Heart left ventricle (tissue), 16 donors: ENCODE measurements around the gene PPP1R12B. TPM values are rescaled to one million over a fixed set of nuclear protein-coding genes. Genes with fewer than 3 reads are reported as not detected.
A peak's percentile ranks its signal among the peaks of the same experiment; 100 is the strongest.
"Not testable (repeated sequence)": the region's sequence is repeated elsewhere in the genome, so short reads cannot be mapped to it uniquely, and the experiment has no call there.

ENCODE experiments used
- ATAC-seq, 4 donors: fragments of 200-7000 bp; cut with Tn5 transposase; one replicate each; pipeline ENCODE4 v1.9.1; 2020 to 2022; ENCODE audit warnings: moderate library complexity in 4 of 4, mild to moderate bottlenecking in 3 of 4, moderate number of reproducible peaks in 1 of 4
- DNase-seq, 5 donors: peaks; one replicate each; pipeline ENCODE4 v3.0.0-alpha.2; 2020
- H3K27ac ChIP-seq, 12 donors: fragments of 200-600 bp; sonication (generic) in 4 of 12; one replicate each; pipeline versions ENCODE4 v1.5.0 to v1.8.0; 2016 to 2022; ENCODE audit warnings: mild to moderate bottlenecking in 2 of 12
- H3K27me3 ChIP-seq, 9 donors: fragments of 200-600 bp; sonication (generic) in 2 of 9; one replicate each; pipeline versions ENCODE4 v1.5.1 to v1.8.0; 2016 to 2022; ENCODE audit warnings: mild to moderate bottlenecking in 3 of 9
- H3K36me3 ChIP-seq, 9 donors: fragments of 200-600 bp; sonication (generic) in 2 of 9; one replicate each; pipeline versions ENCODE4 v1.5.0 to v1.8.0; 2018 to 2022; ENCODE audit warnings: mild to moderate bottlenecking in 2 of 9
- H3K4me1 ChIP-seq, 12 donors: fragments of 200-600 bp; sonication (generic) in 4 of 12; one replicate each; pipeline versions ENCODE4 v1.5.0 to v1.8.0; 2016 to 2022; ENCODE audit warnings: mild to moderate bottlenecking in 3 of 12
- H3K4me3 ChIP-seq, 12 donors: fragments of 200-600 bp; sonication (generic) in 4 of 12; one replicate each; pipeline versions ENCODE4 v1.5.0 to v1.8.0; 2017 to 2022; ENCODE audit warnings: mild to moderate bottlenecking in 9 of 12, moderate library complexity in 4 of 12
- H3K9me3 ChIP-seq, 12 donors: fragments of 200-600 bp; sonication (generic) in 4 of 12; one replicate each; pipeline versions ENCODE4 v1.5.0 to v1.8.0; 2016 to 2022; ENCODE audit warnings: mild to moderate bottlenecking in 1 of 12
- POLR2A ChIP-seq, 2 donors: fragments of 450-650 bp; IDR thresholded peaks; one replicate each; pipeline ENCODE4 v1.6.1; 2017; ENCODE audit warnings: antibody characterized with exemption in 2 of 2, mild to moderate bottlenecking in 2 of 2, moderate library complexity in 2 of 2
- WGBS, 4 donors: extraction: QIAGEN DNeasy Blood & Tissue Kit in 2 of 4; methylation state at CpG; one replicate each; pipeline versions ENCODE4 v1.1.5 to v1.1.7; 2013 to 2018; 5-methylcytosine and 5-hydroxymethylcytosine counted together
- intact Hi-C, 10 donors: fragments of 100-400 bp; cut with DNase I; formaldehyde crosslinking; loops; one replicate each; pipeline versions ENCODE4 v1.11.1 to v1.14.2; 2022
- polyA plus RNA-seq, 2 donors: library from polyadenylated mRNA; stranded (reverse); fragments of 200-250 nt; gene quantifications; one replicate each; pipeline ENCODE4 v1.2.3, GENCODE V29; 2013
- total RNA-seq, 9 donors: library from RNA; depleted of rRNA in 2 of 9; stranded (reverse); fragments of >200 nt in 2 of 9; fragmentation: NEBNext Ultra II Directional in 3 of 9; extraction: Animal tissue kit (Norgen Biotek cat#: 25700) in 3 of 9; gene quantifications; one replicate each; pipeline versions ENCODE4 v1.1.0 to v1.2.4, GENCODE V29; 2016 to 2023
- TF ChIP-seq, protein P1 (sequence below), 12 donors: fragments of 200-600 bp; sonication (generic) in 4 of 12; IDR thresholded peaks; one replicate each; pipeline versions ENCODE4 v1.5.0 to v1.8.0; 2018 to 2022; ENCODE audit warnings: antibody characterized with exemption in 12 of 12, mild to moderate bottlenecking in 5 of 12
- donor health status: ischemic (EF 13 %, LVEDD 7.1; RV severe dilation, severe dysfunction).
- donor health status: healthy with polysubstance abuse.
- donor health status: DM: no; HTN: yes; CAD: no.
- donor health status: DM: no; HTN: no; CAD: no.
- donor health status: ischemic (EF 25% LVEDD 6.9; RV normal size, moderate dysfunction).
- donor health status: ischemic (EF 25% LVEDD 5.7; RV mildly dilated, moderate dysfunction).
- donor health status: healthy.
- donor health status: DM: yes; HTN: yes; CAD: no.
- donor health status: ischemic (EF 35%, LVEDD 5.7; RV mildly dilated, moderate dysfunction).
- donor health status: nonischemic (EF 11% LVEDD 7.7; RV severe dilation, severe dysfunction).
- donor health status: DM: yes; HTN: yes; CAD: no.
- donor health status: PGD.
- donor health status: ischemic (EF 29% LVEDD 5.4; RV normal size, mild dysfunction).
- donor health status: nonischemic (EF 23%, LVEDD 6.1; RV moderate dilation, normal function).

Gene PPP1R12B
- total and polyA plus RNA-seq, 11 donors, result 49.9 to 972 (median 559) TPM

DNA sequence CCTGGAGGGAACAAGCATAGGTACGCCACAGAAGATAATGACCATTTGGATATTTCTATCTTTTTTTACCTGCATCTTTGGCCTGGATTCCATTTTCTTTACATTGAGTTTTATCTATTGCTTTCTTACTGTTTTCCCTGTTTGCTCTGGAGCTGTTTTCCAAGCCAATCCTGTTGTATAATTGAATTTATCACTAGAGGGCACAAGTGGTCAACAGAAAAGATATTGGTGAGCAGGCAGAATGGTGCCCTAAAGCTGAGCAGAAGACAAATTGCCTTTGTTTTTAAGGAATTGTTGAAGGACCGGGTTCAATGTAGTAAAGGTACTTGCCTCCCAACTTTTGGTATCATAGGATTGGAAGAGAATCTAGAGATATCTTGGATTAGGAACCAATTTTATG lies 152.8 kb downstream of the PPP1R12B start:
- no peak for TF ChIP-seq POLR2A (IDR thresholded peaks at IDR 0.05)
- TF ChIP-seq, protein P1, sequence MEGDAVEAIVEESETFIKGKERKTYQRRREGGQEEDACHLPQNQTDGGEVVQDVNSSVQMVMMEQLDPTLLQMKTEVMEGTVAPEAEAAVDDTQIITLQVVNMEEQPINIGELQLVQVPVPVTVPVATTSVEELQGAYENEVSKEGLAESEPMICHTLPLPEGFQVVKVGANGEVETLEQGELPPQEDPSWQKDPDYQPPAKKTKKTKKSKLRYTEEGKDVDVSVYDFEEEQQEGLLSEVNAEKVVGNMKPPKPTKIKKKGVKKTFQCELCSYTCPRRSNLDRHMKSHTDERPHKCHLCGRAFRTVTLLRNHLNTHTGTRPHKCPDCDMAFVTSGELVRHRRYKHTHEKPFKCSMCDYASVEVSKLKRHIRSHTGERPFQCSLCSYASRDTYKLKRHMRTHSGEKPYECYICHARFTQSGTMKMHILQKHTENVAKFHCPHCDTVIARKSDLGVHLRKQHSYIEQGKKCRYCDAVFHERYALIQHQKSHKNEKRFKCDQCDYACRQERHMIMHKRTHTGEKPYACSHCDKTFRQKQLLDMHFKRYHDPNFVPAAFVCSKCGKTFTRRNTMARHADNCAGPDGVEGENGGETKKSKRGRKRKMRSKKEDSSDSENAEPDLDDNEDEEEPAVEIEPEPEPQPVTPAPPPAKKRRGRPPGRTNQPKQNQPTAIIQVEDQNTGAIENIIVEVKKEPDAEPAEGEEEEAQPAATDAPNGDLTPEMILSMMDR (IDR thresholded peaks at IDR 0.05), result peak in 11 of 12 donors; percentile 34 to 62 (median 54)
- intact Hi-C loops, result loop anchor here in 6 of 10 donors (5.0 to 10.0 kb wide), 6 partner anchors 64 to 104 kb away; no protein-coding TSS in a partner anchor
- Histone ChIP-seq H3K9me3 (no peaks in the 10 kb centered on the region), H3K4me3 (no peak overlapping the region), H3K27ac (peak overlapping the region in 1 of 12 donors; percentile 6), H3K4me1 (peaks cover 0 to 47% (median 12%) of the 10 kb centered on the region in 12 donors), H3K27me3 (peaks cover 0 to 22% (median 0%) of the 10 kb centered on the region in 9 donors), H3K36me3 (peaks cover 0 to 79% (median 47%) of the 10 kb centered on the region in 9 donors)
- ATAC-seq (no peak), DNase-seq (no peak)
- WGBS, 4 donors, result 42 to 52% (median 49%) methylated on average over 2 of the region's 2 CpGs

DNA sequence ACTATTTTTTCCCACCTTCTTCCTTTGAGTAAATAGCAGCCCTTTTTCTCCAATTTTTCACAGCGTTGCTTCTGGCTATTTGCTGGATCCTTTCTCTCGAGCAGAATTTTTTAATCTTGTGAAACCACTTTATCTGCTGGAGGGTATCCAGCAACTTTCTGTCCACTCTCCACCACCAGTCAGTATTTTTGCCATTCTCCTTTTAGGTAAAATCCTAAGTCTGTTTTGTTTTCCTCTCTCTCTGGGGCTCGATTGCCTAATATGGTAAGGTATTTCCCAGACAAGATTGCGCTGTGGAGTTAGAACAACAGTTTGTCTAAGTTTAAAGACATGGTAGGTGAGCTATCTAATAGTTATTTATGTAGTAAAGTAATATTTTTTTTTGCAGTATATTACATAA lies 156.9 kb downstream of the PPP1R12B start:
- intact Hi-C loops, result loop anchor here in 5 of 10 donors (5.0 to 10.0 kb wide), 5 partner anchors 57 to 99 kb away; no protein-coding TSS in a partner anchor
- DNase-seq (no peak), ATAC-seq (peak in 3 of 4 donors; percentile 61 to 76 (median 62))
- Histone ChIP-seq H3K27ac (peak overlapping the region; percentile 62 to 90 (median 80)), H3K36me3 (peaks cover 0 to 57% (median 30%) of the 10 kb centered on the region in 9 donors), H3K9me3 (no peaks in the 10 kb centered on the region), H3K27me3 (peaks cover 0 to 6% (median 0%) of the 10 kb centered on the region in 9 donors), H3K4me3 (peak overlapping the region in 1 of 12 donors; percentile 15), H3K4me1 (peaks cover 0 to 46% (median 12%) of the 10 kb centered on the region in 12 donors)
- WGBS, 4 donors, result 30 to 40% (median 33%) methylated on average over 4 of the region's 4 CpGs
- TF ChIP-seq, protein P1 (IDR thresholded peaks at IDR 0.05), result no peak
- no peak for TF ChIP-seq POLR2A (IDR thresholded peaks at IDR 0.05)

DNA sequence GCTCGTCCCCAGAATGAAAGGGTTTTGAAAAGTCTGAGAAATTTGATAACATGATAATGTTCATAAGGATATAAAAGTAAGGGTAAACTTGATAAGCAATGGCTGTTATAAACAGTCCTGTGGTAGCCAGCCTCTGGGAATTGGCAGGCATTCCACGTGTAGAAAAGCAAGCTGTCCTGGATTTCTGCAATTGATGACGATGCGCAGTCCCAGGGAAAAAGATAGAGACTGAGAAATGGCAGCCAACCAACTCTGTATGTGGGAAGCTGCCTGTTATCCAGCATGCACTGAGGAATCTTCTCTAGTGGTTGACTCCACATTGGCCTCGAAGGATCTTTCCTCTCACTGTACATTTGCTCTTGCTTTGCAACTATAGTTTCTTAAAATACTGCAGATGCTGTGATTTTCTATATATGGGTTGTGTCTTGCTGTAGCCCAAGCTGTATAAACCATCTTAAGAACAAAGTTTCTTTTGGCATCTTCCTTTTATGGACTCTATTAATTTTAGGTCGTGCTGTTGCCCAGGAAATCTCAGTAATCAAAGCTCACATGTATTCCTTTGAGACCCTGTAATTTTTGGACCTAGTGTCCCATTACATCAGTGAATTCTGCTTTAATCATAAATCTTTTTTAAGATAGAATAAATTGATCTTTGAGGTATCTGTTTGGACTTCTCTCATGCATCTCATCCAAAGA lies 157.5 kb downstream of the PPP1R12B start:
- peaks cover 0 to 46% (median 12%) of the 10 kb centered on the region in 12 donors for H3K4me1 ChIP-seq
- WGBS, 4 donors, result 25 to 38% (median 31%) methylated on average over 6 of the region's 6 CpGs
- H3K27me3 ChIP-seq, H3K9me3 ChIP-seq: not testable (repeated sequence)
- peaks cover 0 to 52% (median 30%) of the 10 kb centered on the region in 9 donors for H3K36me3 ChIP-seq
- intact Hi-C loops, result loop anchor here in 5 of 10 donors (5.0 to 10.0 kb wide), 5 partner anchors 56 to 99 kb away; no protein-coding TSS in a partner anchor
- peak in 4 of 5 donors; percentile 66 to 76 (median 72) for DNase-seq
- peak overlapping the region in 2 of 12 donors; percentile 3 to 15 for H3K4me3 ChIP-seq
- H3K27ac ChIP-seq, result peak overlapping the region; percentile 62 to 90 (median 80)
- peak; percentile 78 to 87 (median 84) for ATAC-seq

DNA sequence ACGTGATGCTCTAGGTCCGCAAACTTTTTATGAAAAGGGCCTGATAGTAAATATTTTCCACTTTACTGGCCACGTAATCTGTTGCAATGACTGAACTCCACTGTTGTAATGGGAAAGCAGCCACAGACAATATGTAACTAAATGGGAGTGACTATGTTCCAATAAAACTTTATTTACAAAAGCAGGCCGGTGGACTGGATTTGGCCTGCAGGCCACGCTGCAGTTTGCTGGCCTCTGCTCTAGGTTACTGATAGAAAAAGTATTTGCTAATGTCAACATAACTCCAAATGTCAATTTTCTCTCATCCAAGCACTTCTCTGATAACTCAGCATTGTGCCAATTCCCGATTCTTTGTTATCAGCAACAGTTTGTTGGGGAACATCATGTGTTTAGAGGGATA lies 160.4 kb downstream of the PPP1R12B start:
- not testable (repeated sequence) for DNase-seq, H3K9me3 ChIP-seq, H3K27me3 ChIP-seq, H3K4me3 ChIP-seq, ATAC-seq
- peaks cover 0 to 41% (median 9%) of the 10 kb centered on the region in 12 donors for H3K4me1 ChIP-seq
- intact Hi-C loops, result loop anchor here in 5 of 10 donors (5.0 to 10.0 kb wide), 5 partner anchors 53 to 96 kb away; no protein-coding TSS in a partner anchor
- H3K36me3 ChIP-seq, result peaks cover 0 to 44% (median 8%) of the 10 kb centered on the region in 9 donors
- peak overlapping the region in 5 of 12 donors; percentile 9 to 86 (median 39) for H3K27ac ChIP-seq
- 64 to 80% (median 72%) methylated on average over 5 to 6 of the region's 6 CpGs for WGBS, 4 donors

DNA sequence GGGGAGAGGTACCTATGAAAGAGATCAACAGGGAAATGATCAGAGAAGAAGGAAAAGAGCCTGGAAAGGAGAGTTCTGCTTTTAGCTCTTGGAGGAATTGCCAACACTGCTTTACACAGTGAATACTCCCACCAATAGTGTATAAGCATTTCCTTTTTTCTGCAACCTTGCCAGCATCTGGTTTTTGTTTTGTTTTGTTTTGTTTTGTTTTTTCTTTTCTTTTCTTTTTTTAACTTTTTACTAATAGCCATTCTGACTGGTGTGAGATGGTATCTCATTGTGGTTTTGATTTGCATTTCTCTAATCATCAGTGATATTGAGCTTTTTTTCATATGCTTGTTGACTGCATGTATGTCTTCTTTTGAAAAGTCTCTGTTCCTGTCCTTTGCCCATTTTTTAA lies 165.4 kb downstream of the PPP1R12B start:
- H3K9me3 ChIP-seq, H3K4me3 ChIP-seq, DNase-seq, H3K27me3 ChIP-seq, H3K27ac ChIP-seq, ATAC-seq: not testable (repeated sequence)
- intact Hi-C loops, result loop anchor here in 3 of 10 donors (10.0 kb wide), 2 partner anchors 51 to 61 kb away; no protein-coding TSS in a partner anchor
- peaks cover 0 to 32% (median under 1%) of the 10 kb centered on the region in 9 donors for H3K36me3 ChIP-seq
- H3K4me1 ChIP-seq, result peaks cover 0 to 40% (median 2%) of the 10 kb centered on the region in 12 donors
